HG02678 (cell line): ENCODE measurements around the gene NLRP12.
"Not testable (repeated sequence)": the region's sequence is repeated elsewhere in the genome, so short reads cannot be mapped to it uniquely, and the experiment has no call there.

Source experiments
- ATAC-seq: cut with Tn5 transposase; IDR thresholded peaks from one replicate; pipeline ENCODE4 v1.9.1; 2021; ENCODE audit warnings: mild to moderate bottlenecking, moderate library complexity; ENCODE audit not compliant: unreplicated experiment

NLRP12 gene

DNA sequence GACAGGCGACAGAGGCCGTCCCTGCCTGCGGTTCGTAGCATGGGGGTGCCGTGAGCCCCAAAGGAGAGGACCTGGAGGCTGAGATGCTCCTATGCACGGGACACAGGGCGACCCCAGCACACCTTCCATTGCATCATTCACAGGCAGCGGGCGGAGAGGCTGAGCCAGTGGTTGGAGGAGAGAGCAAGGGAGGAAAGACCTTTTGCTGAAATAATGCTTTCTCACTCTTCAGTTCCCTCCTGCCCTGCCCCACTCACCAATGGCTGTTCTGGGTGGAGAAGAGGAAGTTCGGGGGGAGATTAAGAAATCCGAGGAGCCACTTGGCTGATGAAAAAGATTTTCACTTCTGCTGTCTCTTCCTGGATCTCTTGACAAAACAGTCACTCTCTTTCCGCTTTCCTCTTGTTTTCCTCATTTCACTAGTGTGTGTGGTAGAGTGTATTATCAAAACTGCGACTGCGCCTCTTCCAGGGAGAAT lies at the start of gene NLRP12:
Gene NLRP12 (minus strand): TSS at position 181 of the 478 bp plus-strand sequence. CDS start 140 bp downstream, at position 41.
- ATAC-seq, result no peak

DNA sequence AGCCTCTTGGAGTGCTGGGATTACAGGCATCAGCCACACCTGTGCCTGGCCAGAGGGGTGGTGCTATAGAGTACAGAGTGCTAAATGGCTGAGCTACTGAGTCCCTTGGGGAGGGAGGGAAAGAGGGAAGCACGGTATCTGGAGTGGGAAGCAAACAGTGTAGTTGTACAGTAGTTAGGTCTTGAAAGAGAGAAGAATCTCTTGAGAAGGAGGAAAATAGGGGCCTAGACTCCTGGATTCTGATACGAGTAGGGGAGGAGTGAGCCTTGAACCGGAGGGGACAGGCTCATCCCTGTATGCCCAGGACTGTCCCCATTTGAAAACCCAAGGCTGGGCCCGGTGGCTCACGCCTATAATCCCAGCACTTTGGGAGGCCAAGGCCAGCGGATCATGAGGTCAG lies 48.6 kb upstream of the NLRP12 start:
- ATAC-seq, result no peak

GRCh38 chr19:53871454-53871853 lies 47.3 kb upstream of the NLRP12 start:
- no peak for ATAC-seq

DNA sequence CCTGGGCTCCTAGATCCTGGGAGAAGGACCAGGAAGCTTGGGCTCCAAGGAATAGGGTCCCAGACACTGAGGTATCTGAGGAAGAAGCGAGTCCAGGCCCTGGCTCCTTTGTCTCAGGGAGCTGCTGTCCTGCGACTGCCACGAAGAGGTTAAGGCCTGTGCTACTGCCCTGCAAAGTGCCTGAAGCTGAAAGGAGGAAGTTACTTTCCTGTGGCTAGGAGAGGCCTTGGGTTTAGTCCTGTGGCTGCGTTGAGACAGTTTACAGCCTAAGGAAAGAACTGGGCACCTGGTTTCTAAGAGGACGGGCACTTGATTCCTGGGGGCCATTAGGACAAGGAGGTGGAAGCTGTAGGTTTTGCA lies 46.4 kb upstream of the NLRP12 start:
- ATAC-seq, result no peak

GRCh38 chr19:53869805-53870484 lies 45.8 kb upstream of the NLRP12 start:
- not testable (repeated sequence) for ATAC-seq

DNA sequence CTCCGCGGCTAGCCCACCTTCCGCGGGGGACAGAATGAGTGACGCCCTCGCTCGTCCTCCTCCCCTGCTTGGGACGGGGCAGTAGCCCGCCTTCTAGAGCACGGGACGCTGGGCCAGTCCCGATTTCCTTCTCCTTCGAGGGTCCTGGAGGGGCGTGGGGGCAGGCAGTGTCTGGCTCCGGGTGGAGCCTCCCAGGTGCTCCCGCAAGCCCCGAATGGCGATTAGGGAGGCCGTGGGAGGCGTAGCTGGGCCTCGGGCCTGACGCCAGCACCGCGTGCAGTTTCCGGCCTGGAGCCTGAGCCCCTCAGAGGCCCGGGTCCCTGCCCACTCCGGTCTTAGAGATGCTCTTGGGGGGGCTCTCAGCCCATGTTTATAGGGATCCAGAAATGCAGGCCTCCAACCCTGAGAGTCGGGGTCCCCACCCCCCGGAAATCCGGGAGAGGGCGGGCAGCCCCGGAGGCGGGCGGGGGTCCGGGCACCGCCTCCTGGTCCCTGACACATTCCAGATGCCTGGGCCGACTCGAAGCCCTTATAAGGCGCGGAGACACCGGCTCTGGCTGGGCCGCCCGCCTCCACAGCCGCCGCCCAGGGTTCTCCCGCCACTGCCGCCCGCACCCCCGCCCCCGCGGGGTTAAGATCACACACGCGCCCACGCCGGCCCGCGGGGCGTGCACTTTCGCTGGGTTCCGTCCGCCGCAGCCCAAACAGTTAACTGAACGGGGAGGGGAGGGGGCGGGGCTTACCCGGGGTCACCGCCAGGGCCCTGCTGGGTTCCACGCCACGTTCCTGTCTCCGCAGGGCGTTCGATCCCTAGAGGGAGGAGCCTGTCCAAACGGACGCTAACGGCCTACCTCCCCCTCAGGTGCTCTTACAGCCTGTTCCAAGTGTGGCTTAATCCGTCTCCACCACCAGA lies 45.0 kb upstream of the NLRP12 start:
- peak; percentile 40 for ATAC-seq

- ATAC-seq, result no peak
Measured at GRCh38 chr19:53868091-53868891, 44.2 kb upstream of the NLRP12 start.

GRCh38 chr19:53867225-53868090 lies 43.3 kb upstream of the NLRP12 start, which contains the start of gene MYADM:
MYADM (plus strand) TSS chr19:53867883; CDS start chr19:53873530, 5,647 bp downstream.
- peak; percentile 66 for ATAC-seq

DNA sequence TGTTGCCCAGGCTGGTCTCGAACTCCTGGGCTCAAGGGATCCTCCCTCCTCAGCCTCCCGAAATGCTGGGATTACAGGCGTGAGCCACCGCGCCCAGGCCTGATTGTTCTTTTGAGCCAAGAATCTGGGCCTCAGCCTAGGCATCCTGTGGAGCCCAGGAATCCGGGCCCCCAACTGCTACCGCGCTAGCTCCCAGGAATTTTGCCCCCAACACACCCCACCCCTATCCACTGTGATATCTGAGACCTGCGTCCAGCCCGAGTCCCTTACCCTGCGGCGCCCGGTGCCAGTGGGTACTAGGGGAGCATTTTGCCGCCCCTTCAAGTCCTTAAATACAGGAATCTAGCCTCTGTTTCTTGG lies 42.7 kb upstream of the NLRP12 start:
- no peak for ATAC-seq

- no peak for ATAC-seq
Measured at GRCh38 chr19:53865918-53866864, 42.1 kb upstream of the NLRP12 start.

GRCh38 chr19:53865523-53865917 lies 41.4 kb upstream of the NLRP12 start:
- no peak for ATAC-seq

DNA sequence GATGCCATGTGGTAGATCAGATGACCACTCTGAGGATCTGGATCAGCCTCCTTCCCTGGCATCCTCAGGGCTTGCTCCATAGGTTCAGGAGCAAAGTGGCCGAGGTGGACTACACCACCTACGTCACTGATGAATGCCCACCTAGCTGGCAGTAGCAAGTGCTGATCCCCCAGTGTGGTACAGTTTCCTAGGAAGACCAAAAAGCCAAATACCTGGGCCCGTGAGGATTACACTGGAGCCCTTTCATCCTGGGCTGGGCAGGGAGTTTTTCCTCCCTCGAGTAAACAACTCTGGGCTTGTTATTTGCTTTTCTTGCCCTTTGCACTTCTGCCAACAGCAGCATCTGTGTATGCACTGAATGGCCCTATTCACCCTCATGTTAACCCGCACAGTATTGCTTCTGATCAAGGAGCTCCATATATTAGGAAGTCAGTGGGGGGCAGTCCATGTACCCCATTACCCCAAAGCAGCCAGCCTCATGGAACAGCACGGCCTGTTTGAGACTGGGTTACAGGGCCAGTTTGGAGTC lies 40.3 kb upstream of the NLRP12 start:
- ATAC-seq, result no peak

DNA sequence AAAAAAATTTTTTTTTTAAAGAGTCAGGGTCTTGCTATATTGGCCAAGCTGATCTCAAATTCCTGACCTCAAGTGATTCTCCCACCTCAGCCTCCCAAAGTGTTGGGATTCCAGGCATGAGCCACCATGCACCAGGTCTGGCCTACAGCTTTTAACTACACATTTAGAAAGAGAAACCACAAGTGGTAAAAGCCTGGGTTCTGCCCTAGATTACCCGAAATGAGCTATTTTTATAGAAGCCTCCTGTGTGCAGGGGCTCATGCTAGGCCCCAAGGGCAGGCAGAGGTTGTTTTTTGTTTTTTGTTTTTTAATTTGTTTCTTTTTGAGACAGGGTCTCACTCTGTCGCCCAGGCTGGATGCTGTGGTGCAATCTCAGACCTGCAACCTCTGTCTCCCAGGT lies 29.6 kb upstream of the NLRP12 start:
- ATAC-seq, result peak; percentile 41

GRCh38 chr19:53849237-53849676 lies 25.1 kb upstream of the NLRP12 start:
- no peak for ATAC-seq

DNA sequence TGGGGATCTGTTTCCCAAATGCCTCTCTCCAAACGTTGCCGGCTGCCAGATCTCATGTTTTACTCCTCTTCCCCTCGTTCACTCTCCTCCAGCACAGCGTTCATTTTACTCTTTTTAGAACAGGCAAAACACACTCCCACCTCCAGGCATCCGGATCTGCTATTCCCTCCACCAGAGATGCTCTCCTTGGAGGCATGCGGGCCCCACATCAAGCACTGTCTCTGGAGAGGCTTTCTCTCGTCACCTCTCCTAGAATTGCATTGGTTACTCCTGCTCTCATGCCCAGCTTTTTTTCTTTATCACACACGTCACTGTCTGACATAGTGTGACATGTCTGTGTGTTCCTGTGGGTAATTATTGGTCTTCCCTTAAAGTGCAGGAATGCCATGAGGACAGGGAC lies 23.4 kb upstream of the NLRP12 start:
- no peak for ATAC-seq

DNA sequence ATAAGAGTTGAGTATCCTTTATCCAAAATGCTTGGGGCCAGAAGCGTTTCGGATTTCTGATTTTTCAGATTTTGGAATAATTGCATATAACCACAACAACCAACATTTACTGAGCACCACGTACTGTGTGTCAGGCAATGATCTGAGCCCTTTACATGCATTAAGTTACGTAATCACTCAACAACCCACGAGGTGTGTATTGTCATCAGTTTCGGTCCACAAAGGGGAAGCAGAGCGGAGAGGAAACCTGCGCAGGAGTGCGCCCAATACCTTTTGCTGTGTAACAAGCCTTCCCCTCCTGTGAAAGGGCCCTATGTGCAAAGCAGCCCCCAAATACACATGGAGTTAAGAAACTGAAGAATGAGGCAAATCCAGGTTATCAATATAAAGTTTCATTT lies 20.7 kb upstream of the NLRP12 start:
- no peak for ATAC-seq

GRCh38 chr19:53840914-53841313 lies 16.8 kb upstream of the NLRP12 start:
- ATAC-seq, result not testable (repeated sequence)

DNA sequence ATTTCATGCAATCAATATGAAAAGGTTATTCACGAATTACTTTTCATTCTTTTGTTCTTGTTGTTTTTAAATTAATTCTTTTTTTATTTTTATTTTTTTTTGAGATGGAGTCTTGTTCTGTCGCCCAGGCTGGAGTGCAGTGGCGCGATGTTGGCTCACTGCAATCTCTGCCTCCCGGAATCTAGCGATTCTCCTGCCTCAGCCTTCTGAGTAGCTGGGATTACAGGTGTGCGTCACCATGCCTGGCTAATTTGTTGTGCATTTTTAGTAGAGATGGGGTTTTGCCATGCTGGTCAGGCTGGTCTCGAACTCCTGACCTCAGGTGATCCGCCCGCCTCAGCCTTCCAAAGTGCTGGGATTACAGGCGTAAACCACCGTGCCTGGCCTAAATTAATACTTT lies 16.1 kb upstream of the NLRP12 start:
- ATAC-seq, result not testable (repeated sequence)

DNA sequence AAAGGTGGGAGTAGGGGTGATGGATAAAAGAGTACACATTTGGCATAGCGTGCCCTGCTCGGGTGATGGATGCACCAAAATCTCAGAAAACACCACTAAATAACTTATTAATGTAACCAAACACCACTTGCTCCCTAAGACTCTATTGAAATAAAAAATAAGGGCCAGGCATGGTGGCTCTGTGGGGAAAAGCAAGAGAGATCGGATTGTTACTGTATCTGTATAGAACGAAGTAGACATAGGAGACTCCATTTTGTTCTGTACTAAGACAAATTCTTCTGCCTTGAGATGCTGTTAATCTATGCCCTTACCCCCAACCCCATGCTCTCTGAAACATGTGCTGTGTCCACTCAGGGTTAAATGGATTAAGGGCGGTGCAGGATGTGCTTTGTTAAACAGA lies 14.3 kb upstream of the NLRP12 start:
- not testable (repeated sequence) for ATAC-seq
